HK-2 (cell line): ENCODE measurements around the gene MSMO1.
"Not testable (repeated sequence)": the region's sequence is repeated elsewhere in the genome, so short reads cannot be mapped to it uniquely, and the experiment has no call there.

Experiments used
- DNase-seq: peaks from one replicate; pipeline ENCODE4 v3.0.0-alpha.2; 2018; ENCODE audit not compliant: unreplicated experiment

MSMO1 gene

DNA sequence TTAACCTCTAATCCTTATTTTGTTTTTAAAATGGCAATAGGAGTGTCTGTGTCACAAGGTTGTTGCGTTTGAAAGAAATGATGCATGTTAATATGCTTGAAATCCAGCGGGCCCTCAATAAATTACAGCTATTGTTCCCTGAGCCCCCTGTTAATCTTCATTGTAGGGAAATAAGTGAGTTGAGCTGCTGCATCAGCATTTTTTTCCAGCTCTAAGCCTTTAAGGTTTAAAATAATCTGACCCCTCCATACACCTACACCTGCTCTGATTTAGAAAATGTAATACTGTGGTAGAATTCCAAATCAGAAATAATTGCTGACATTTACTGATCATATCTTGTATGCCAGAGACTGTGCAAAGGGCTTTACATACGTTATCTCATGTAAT lies 2.6 kb upstream of the MSMO1 start:
- no peak for DNase-seq

DNA sequence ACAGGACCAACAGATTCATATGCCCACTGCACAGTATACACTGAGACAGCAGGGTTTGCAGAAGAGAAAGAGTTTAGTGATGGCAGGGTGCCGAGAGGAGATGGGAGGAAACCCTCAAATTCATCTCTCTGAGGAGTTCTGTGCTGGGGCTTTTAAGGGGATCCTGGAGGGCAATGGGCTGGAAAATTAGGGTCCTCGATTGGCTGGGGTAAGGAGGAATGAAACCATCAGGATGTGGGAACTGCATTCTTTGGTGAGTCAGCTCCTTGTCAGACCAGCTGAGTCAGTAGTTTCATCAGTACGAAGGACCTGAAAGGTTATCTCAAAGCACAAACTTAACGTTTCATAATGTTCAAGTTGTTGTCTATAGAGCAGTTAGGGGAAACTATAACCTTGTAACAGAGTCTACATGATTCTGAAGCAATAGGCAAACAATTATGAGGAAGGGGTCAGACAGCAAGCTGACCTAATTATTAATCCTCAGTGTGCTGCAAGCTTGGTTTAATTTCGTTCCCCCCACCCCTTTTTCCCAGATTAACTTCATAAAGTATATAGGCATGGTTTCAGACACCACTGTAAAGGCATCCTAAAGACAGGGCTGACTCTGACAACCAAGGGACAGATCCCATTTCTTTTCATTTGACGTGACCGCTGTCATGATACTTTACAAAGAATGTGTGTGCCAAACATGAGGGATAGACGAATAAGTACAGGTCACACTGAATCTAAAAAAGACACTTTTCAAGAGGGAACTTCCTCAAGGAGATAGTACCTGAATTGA lies 1.5 kb upstream of the MSMO1 start:
- DNase-seq: peak; percentile 67

DNA sequence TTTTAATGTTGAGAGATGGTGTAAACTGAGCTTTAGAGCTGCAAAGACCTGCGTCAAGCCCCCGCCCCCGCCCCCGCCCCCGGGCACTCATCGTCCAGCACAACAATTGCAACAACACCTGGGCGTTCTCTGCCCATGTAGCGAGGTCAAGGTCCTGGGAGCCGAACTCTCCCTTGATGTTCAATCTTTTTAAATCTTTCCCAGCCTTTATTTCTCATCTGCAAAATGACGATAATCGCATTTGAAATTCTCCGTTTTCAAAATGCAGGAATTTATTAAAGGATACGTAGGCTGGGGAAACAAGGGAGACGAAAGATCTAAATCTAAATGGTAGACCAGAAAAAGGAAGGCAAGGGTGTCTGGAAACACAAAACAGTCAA lies 648 bp upstream of the MSMO1 start:
- DNase-seq: peak; percentile 54

DNA sequence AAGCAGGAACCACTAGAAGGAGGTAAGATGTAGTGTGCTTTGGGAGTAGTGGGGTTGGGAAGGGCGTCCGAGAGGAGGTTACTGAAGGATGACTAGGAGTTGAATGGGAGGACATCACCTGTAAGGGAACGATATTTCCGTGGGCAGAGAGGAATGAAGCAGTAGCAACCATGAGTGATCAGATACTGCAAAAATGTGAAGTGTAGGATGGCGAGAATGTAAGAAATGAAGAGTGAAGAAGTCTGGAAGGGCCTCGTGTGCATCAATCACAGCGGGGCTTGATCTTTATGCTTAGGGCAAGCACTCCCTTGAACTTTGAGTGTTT lies 594 bp downstream of the MSMO1 start:
- DNase-seq: peak; percentile 29

DNA sequence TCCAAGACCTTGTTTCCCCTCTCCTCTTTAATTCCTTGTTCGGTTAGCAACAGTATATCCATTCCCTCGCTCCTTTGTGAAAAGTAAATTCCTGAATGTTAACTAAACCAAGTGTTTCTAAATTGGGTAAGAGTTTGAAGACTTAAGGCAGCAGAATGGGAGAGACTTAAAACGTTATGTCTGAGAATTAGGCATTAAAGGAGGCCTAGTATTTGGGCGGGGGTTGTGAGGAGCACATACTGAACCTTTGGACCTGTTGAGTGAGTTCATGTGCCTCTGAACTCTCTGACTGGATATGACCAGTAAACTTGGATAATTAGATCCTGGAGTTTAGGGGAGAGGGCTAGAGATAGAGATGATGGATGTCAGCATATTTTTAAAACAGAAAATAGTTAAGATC lies 1.2 kb downstream of the MSMO1 start:
- no peak for DNase-seq

DNA sequence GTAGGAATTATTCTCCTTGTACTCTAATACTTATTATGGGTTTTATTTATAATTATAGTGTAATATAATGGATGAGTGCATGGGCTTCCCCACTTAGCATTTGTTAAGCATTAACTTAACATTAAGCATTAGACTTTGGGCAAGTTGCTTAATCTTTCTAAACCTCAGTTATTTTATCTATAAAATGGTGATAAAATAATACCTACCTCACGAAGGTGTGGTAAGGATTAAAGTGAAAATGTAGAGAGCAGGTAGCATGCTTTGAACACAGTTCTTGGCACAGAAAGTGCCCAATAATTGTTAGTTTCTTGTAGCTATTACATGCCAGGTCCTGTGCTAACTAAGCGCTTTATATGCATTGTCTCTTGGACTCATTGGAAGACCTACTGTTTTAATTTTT lies 2.6 kb downstream of the MSMO1 start:
- no peak for DNase-seq

DNA sequence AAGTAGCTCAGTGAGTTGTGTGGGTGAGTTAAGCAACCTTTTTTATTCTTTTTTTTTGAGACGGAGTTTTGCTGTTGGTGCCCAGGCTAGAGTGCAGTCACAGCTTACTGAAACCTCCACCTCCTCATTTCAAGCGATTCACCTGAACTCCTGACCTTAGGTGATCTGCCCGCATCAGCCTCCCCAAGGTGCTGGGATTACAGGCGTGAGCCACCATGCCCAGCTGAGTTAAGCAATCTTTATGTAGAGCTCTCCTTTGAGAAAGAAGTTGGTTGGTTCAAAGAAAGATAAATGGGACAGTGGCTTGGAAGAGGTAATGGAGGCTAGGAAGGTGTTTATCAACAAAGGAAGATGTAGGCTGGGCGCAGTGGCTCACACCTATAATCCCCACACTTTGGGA lies 3.2 kb downstream of the MSMO1 start:
- DNase-seq: no peak

DNA sequence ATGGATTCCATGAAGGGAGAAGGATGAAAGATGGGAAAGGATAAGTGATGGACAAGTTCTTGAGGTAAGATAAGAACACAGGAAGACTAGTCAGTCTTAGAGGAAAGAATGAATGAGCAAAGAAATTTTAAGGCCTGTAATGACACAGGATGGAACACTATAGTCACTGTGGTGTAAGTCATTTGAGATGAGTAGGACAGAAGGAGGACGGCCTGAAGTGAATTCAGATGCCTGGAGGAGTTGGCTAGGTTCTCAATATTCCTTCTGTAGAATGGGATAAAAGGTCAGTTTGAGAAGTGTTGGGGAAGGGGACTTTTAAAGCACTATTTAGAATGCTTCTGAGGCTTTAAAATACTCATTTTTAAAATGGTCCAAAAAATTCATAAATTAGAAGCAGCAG lies 3.9 kb downstream of the MSMO1 start:
- DNase-seq: no peak

DNA sequence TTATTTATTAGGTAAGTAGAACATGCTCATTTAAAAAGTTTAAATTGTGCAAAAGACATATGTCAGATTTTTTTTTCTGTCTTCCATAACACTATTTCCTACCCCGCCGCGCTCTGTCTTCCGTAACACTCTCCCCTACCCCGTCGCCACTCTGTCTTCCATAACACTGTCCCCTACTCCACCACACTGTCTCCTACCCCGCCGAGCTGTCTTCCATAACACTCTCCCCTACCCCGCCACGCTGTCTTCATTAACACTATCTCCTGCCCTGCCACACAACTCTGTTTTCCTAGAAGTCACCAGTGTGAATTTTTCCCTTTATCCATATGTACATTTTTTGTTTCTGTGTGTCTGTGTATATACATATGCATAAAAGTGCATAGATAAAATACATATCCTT lies 4.4 kb downstream of the MSMO1 start:
- DNase-seq: no peak

DNA sequence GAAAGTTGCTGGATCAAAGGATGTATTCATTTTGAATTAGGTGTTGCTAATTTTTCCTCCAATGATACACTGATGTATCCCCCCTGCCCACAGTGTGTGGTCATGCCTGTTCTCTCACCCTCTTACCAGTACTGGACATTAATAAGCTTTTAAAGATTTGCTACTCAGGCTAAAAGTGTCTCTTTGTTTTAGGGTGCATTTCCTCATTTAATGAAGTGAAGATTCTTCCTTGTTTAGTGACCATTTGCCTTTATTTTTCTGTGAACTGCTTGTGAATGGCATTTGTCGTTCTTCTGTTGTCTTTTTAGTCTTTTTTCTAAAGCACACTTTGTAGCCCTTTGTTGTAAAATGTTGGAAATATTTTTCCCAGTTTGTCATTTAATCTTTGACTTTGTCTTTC lies 5.0 kb downstream of the MSMO1 start:
- DNase-seq: no peak

DNA sequence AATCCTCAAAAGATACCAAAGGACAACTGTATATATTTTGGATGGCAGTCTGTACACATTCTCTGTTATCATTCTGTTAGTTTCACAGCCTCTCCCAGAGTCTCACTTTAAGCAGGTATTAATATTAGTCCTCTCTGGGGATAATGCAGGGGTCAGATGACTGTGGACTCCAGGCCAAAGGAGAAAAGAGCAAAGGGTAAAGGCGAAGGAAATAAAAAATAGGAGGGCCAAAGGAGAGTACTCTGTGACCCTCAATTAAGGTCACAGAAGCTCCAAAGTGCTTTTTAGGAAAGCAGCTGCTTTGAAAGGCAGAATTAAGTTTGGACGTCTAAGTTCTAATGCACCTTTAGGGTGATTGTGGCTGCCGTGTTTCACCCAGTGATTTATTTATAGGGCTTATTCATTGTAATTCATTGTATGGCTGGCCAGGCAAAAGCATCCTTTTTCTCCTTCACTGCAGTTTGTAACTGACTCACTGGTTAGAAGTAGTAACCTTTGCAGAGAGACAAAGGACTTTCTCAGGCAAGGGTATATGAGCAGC lies 7.8 kb downstream of the MSMO1 start:
- DNase-seq: no peak

DNA sequence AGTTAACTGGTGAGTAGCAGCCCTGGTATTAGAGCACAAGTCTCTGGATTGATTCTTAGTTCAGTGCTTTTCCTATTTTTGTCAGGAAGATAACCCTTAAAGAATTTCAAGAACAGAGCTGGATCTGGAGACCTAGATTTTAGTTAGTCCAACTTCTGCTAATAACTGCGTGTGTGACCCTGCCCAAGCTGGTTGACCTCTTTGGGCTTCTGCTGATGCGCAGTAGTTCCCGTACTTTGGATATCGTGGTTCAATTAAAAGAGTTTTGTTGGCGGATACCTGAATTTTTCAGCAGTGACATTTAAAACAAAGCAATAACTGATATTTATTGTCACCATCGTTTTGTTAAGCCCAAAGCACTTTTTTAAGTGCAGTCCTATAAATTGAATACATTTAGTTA lies 9.3 kb downstream of the MSMO1 start:
- DNase-seq: no peak

DNA sequence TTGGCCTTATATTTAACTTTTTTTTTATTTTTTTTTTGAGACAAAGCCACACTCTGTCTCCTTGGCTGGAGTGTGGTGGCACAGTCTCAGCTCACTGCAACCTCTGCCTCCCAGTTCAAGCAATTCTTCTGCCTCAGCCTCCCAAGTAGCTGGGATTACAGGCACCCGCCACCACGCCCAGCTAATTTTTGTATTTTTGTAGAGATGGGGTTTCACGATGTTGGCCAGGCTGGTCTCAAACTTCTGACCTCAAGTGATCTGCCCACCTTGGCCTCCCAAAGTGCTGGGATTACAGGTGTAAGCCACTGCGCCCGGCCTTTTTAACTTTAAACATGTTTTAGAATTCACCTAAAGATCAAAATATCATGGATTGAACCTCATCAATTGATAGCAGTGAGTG lies 14.9 kb downstream of the MSMO1 start:
- DNase-seq: not testable (repeated sequence)

DNA sequence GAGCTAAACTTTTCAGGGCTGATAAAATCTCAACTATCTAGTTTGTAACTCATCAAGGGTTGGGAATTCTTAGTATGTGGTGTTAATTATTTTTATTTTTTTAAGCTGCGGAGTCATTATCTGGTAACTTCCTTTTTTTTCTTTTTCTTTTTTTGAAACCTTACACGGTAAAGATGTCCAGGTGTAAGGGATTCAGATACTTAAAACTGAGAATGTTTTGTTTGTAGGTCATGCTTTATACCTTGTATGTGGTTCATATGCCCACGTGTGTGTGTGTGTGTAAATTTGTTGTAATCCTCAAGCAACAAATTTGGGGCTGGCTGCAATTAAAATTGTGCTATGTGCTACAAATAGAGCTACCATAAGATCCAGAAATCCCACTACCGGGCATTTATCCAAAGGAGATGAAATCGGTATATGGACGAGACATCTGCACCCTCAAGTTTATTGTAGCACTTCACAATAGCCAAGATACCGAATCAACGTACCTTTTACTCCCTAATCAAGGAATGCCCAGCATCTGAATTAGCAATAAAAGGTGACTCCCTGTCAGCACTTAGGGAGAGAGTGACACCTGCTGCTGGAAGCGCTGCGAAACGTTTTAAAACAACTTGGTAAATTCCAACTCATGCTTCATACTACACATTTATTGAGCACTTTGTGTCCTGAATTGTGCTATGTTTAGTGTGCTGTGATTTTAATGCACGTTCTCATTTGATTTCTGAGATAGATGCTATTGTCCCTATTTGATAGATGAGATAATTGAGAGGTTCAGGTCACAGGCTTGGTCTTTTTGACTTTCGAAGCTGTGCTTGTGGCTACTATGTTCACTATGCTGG lies 16.1 kb downstream of the MSMO1 start:
- DNase-seq: peak; percentile 13

DNA sequence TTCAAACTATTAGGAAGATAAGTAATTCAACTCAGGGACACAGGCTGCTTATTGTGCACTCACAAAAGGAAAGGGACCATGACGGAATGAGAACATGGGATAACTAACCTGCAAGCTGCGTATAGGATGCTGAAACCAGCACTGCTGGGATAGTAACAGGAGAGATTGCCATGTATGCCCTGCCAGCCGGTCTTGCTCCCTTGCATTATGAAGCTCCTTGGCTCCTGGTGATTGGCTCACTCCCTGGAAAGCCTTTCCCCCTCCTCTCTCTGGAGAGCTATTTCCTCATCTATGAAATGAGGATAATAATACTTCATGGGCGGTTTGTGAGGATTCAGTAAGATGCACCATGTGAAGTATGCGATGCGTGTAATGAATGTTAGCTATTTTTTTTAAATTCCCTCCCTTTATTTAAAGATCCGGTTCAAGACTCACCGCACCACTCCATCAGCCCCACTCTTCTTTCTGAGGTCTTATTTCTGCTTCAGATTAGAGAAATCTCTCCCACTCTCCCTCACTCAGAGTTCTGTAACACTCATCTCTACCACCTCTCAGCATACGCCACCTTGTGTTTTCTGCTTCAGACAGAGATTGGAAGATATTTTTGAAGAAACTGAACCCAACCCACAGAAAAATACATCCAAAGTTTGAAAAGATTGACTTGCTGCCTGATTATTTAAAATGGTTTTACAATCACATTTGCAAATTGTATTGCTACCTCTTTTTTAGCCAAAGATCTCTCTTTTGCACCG lies 18.4 kb downstream of the MSMO1 start:
- no peak for DNase-seq

DNA sequence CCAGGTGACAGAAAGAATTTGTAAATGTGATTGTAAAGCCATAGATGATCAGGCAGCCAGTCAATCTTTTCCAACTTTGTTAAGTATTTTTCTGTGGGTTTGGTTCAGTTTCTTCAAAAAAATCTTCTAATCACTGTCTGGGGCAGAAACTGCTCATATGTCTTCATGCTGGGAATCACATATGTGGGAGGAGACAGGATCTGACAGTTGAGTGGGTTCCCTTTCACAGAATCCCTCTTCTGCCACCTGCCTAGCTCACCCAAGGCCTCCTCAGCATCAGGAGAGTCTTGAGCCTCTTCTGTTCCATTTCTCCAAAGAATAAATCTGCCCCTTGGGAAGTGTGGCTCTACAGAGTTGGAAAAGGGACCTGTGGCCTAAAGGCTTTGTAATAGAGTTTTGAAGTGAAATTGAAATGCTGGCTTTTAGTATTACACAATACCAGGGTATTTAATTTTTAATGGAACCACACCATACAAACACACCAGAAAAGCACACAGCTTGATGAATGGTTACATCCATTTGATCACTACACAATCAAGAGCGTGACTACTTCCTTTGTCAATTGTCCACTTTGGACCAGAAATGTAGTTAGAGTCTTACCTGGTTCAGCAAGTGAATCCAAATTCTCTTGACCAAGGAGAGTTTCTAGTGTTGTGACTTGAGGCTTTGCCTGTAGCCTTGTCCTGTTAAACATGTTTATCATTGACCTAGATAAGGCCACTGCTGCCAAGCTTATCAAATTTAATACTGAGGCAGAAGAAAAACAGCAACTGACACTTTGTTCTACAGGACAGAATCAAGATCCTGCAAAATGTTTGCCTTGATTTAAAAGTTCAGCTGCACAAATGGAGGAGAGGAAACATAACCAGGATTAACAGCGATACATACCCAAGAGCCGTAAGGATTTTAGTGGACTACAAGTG lies 20.4 kb downstream of the MSMO1 start:
- DNase-seq: no peak

DNA sequence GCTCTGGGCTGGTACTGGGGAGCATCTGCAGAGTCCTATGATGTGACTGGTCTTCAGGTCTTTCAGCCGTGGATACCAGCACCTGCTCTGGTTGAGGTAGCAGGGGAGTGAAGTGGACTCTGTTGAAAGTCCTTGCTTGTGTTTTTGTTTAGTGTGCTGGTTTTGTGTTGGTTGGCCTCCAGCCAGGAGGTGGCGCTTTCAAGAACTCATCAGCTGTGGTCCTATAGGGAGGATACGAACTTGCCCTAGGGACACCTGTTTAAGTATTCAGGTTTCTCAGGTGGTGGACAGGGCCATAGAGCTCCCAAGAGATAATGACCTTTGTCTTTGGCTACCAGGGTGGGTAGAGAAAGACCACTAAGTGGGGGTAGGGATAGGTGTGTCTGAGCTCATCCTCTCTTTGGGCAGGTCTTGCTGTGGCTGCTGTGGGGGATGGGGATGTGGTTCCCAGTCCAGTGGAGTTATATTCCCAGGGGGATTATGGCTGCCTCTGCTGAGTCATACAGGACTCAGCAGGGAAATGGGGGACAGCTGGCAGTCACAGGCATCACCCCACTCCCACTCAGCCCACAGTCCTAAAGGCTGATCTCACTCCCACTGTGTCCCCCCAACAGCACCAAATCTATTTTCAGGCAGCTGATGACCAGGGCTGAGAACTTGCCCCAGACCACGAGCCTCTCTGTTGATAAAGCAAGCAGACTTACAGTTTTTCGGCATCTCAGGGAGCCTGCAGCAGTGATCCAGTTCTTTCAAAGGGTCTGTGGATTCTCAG lies 24.1 kb downstream of the MSMO1 start:
- DNase-seq: no peak

DNA sequence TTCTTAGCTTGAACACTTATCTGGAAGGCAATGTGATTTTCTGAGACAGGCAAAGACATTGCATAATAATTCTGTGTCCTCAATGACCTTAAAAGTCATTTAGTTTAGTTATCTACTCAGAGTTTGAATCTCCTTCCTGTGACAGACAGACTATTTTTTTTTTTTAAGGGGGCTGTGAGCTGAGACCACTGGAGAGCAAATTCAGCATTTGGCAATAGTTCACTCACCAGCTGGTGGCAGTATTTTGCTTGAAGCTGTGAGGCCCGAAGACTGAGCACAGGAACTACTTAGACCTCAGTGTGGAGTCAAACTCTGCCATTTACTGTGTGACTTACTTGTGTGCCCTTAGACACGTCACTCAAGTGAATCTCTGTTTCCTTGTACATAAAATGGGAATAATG lies 28.4 kb downstream of the MSMO1 start:
- DNase-seq: peak; percentile 18

DNA sequence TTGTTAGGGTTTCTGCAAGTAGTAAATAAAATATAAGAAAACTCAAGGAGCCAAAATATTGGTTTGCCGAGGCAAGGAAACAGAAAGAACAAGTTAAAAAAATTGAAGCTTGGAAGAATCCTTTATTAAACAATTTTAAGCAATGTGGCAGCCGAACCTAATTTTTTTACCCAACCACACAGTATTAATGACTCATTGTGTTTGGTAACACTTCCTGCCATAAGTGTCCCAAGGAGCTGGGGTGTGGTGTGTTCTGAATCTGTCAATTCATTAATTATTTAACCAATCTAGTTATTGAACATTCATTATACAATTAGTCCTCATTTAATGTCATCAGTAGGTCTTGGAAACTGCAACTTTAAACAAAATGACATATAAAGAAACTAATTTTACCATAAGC lies 32.0 kb downstream of the MSMO1 start:
- no peak for DNase-seq

DNA sequence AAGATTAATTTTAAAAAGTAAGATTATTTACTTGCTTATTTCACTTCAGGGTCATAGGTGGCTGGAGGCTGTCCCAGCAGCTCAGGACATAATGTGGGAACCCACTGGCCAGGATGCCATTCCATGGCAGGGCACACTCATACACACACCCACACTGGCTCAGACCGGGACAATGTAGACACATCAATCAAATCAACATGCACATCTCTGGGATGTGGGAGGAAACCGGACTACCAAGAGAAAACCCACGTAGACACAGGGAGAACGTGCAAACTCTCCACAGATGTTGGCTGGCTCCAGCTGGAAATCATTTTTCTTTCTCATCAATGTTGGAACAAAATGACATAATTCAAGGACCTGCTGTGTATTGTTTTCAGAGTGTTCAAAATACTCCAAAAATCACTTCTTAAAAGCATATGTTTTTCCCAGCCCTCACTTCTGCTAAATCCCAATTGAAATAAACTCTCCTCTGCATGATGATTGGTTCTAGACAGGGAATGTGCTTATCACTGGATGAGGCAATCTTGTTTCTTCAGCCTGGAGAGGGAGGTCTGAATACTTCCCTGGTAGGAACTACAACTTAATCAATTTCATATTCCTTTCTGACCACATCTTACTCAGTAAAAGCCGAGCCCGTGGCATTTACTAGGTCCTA lies 32.7 kb downstream of the MSMO1 start:
- no peak for DNase-seq
